ENCODE results near the gene GALNTL6. TPM values are rescaled to one million over a fixed set of nuclear protein-coding genes. Genes with fewer than 3 reads are reported as not detected.

The GALNTL6 gene
- total and polyA plus RNA-seq, 2 experiments from 2014 or later: 0.38 to 0.40 TPM

DNA sequence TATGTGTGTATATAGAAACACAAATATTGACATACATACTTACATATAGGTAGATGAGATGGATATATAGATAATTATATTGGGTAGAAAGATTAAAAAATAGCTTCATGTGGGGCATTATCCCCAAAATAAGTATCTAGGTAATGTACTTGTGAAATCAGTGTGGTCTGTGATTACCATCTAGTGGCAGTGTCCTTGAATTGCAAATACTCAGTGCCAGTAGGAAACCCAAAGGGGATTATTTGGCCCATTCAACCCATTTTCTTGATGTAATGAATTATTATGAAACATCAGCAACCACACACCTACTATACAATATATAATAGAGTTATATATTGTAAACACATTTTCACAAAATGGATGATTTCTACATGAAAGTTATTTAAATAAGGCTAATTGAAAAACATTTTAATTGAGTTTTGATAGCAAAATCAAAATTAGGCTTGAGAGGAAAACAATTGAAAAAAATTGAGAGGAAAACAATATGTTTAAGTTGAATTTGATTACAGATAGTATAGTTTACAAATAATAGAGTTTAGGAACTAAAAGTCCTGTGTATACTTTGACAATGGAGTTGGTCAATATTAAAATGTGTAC is 389.4 kb downstream of the GALNTL6 start:
- TF ChIP-seq, protein P1, sequence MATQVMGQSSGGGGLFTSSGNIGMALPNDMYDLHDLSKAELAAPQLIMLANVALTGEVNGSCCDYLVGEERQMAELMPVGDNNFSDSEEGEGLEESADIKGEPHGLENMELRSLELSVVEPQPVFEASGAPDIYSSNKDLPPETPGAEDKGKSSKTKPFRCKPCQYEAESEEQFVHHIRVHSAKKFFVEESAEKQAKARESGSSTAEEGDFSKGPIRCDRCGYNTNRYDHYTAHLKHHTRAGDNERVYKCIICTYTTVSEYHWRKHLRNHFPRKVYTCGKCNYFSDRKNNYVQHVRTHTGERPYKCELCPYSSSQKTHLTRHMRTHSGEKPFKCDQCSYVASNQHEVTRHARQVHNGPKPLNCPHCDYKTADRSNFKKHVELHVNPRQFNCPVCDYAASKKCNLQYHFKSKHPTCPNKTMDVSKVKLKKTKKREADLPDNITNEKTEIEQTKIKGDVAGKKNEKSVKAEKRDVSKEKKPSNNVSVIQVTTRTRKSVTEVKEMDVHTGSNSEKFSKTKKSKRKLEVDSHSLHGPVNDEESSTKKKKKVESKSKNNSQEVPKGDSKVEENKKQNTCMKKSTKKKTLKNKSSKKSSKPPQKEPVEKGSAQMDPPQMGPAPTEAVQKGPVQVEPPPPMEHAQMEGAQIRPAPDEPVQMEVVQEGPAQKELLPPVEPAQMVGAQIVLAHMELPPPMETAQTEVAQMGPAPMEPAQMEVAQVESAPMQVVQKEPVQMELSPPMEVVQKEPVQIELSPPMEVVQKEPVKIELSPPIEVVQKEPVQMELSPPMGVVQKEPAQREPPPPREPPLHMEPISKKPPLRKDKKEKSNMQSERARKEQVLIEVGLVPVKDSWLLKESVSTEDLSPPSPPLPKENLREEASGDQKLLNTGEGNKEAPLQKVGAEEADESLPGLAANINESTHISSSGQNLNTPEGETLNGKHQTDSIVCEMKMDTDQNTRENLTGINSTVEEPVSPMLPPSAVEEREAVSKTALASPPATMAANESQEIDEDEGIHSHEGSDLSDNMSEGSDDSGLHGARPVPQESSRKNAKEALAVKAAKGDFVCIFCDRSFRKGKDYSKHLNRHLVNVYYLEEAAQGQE (IDR thresholded peaks at IDR 0.05; ENCODE audit: unreplicated experiment): no peak
- TF ChIP-seq, protein P2, sequence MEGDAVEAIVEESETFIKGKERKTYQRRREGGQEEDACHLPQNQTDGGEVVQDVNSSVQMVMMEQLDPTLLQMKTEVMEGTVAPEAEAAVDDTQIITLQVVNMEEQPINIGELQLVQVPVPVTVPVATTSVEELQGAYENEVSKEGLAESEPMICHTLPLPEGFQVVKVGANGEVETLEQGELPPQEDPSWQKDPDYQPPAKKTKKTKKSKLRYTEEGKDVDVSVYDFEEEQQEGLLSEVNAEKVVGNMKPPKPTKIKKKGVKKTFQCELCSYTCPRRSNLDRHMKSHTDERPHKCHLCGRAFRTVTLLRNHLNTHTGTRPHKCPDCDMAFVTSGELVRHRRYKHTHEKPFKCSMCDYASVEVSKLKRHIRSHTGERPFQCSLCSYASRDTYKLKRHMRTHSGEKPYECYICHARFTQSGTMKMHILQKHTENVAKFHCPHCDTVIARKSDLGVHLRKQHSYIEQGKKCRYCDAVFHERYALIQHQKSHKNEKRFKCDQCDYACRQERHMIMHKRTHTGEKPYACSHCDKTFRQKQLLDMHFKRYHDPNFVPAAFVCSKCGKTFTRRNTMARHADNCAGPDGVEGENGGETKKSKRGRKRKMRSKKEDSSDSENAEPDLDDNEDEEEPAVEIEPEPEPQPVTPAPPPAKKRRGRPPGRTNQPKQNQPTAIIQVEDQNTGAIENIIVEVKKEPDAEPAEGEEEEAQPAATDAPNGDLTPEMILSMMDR (conservative IDR thresholded peaks at IDR 0.05; ENCODE audit: low read depth in 2 of 2): peak; percentile 85 to 95
- TF ChIP-seq NANOG (IDR thresholded peaks at IDR 0.05; ENCODE audit: borderline replicate concordance): no peak
- Histone ChIP-seq H3K9me2 (ENCODE audit: insufficient read depth) (no peaks in the 10 kb centered on the region), H3K36me3 (ENCODE audit: insufficient read depth) (no peaks in the 10 kb centered on the region), H3F3A (replicated peaks; ENCODE audit: low read depth) (no peaks in the 10 kb centered on the region), H3K4me3 (no peak overlapping the region), H4K20me1 (replicated peaks; ENCODE audit: insufficient read depth) (no peaks in the 10 kb centered on the region), H3K4me2 (no peak overlapping the region), H3K27ac (ENCODE audit: low read depth) (no peak overlapping the region), H3K27me3 (ENCODE audit: insufficient read depth) (no peaks in the 10 kb centered on the region), H3K4me1 (ENCODE audit: insufficient read depth) (no peaks in the 10 kb centered on the region), H2AFZ (no peak overlapping the region), H3K79me2 (replicated peaks; ENCODE audit: insufficient read depth) (no peaks in the 10 kb centered on the region)
- DNase-seq (ENCODE audit: low spot score): peak; percentile 67
- H3K27ac Mint-ChIP-seq: no peak overlapping the region
- no peaks in the 10 kb centered on the region for H3K27me3 Mint-ChIP-seq (ENCODE audit: insufficient read depth, low read depth, poor library complexity)
- no peaks in the 10 kb centered on the region for H3K4me1 Mint-ChIP-seq
- no peak overlapping the region for H3K4me3 Mint-ChIP-seq
- peaks cover 5% of the 10 kb centered on the region; the same call in 1 of the 3 replicates for H3K9me3 Mint-ChIP-seq
- peak; percentile 42; the same call in 2 of the 3 replicates for ATAC-seq
- H3K36me3 Mint-ChIP-seq (ENCODE audit: low read depth): no peaks in the 10 kb centered on the region

DNA sequence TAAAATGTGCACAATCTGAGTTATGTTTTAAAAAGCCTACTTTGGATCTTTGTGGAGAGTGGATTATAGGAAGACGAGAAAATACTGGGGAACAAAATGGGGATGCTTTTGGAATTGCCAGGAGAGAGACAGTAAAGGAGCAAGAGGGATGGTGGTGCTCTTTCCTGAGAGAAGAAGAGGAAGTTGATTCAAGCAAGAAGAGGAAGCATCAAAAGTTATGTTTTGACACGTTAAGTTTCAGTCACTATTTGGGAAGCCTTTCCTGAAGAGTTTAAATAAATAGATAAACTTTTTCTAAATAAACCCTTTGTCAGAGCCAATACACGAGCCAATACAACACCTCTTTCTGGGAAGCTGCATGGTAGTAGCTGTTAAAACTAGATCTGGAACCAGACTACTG is 394.1 kb downstream of the GALNTL6 start:
- Mint-ChIP-seq H3K4me1 (no peaks in the 10 kb centered on the region), H3K4me3 (no peak overlapping the region), H3K36me3 (ENCODE audit: low read depth) (no peaks in the 10 kb centered on the region), H3K9me3 (no peaks in the 10 kb centered on the region), H3K27me3 (ENCODE audit: insufficient read depth, low read depth, poor library complexity) (no peaks in the 10 kb centered on the region), H3K27ac (no peak overlapping the region)
- no peak overlapping the region for H2AFZ ChIP-seq
- H3F3A ChIP-seq (replicated peaks; ENCODE audit: low read depth): no peaks in the 10 kb centered on the region
- ATAC-seq (no peak), DNase-seq (ENCODE audit: low spot score) (no peak)
- no peaks in the 10 kb centered on the region for H3K79me2 ChIP-seq (replicated peaks; ENCODE audit: insufficient read depth)
- no peaks in the 10 kb centered on the region for H4K20me1 ChIP-seq (replicated peaks; ENCODE audit: insufficient read depth)
- H3K36me3 ChIP-seq (ENCODE audit: insufficient read depth): no peaks in the 10 kb centered on the region
- H3K4me1 ChIP-seq (ENCODE audit: insufficient read depth): no peaks in the 10 kb centered on the region
- no peak overlapping the region for H3K4me3 ChIP-seq
- no peak overlapping the region for H3K27ac ChIP-seq (ENCODE audit: low read depth)
- H3K4me2 ChIP-seq: no peak overlapping the region
- no peaks in the 10 kb centered on the region for H3K9me2 ChIP-seq (ENCODE audit: insufficient read depth)
- H3K27me3 ChIP-seq (ENCODE audit: insufficient read depth): no peaks in the 10 kb centered on the region
- TF ChIP-seq, protein P3, sequence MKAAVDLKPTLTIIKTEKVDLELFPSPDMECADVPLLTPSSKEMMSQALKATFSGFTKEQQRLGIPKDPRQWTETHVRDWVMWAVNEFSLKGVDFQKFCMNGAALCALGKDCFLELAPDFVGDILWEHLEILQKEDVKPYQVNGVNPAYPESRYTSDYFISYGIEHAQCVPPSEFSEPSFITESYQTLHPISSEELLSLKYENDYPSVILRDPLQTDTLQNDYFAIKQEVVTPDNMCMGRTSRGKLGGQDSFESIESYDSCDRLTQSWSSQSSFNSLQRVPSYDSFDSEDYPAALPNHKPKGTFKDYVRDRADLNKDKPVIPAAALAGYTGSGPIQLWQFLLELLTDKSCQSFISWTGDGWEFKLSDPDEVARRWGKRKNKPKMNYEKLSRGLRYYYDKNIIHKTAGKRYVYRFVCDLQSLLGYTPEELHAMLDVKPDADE (IDR thresholded peaks at IDR 0.05): no peak
- TF ChIP-seq, protein P2 (conservative IDR thresholded peaks at IDR 0.05; ENCODE audit: low read depth in 2 of 2): no peak
- TF ChIP-seq NANOG (IDR thresholded peaks at IDR 0.05; ENCODE audit: borderline replicate concordance) (no peak), CREB1 (CRISPR knock-in tag; IDR thresholded peaks at IDR 0.05; ENCODE audit: low read depth) (no peak), STAT1 (IDR thresholded peaks at IDR 0.05; ENCODE audit: unreplicated experiment) (no peak), EZH2 (IDR thresholded peaks at IDR 0.05; ENCODE audit: low read depth, unreplicated experiment) (no peak), ZNF331 (CRISPR knock-in tag; IDR thresholded peaks at IDR 0.05; ENCODE audit: low read depth) (no peak), JUNB (IDR thresholded peaks at IDR 0.05; ENCODE audit: unreplicated experiment) (no peak)
- TF ChIP-seq, protein P1 (IDR thresholded peaks at IDR 0.05; ENCODE audit: unreplicated experiment): no peak
